Uterus (tissue), 4 donors: Measurements from ENCODE around the gene C14orf119. TPM values are rescaled to one million over a fixed set of nuclear protein-coding genes. Genes with fewer than 3 reads are reported as not detected.

Source experiments
- DNase-seq, 2 donors: peaks; one replicate each; pipeline ENCODE4 v3.0.0-alpha.2; 2019 to 2020
- H3K27ac ChIP-seq, 2 donors: fragments of 200-600 bp; sonication (generic); 1 replicate in 1 of 2; 2 replicates in 1 of 2; pipeline ENCODE4 v1.5.1; 2016 to 2018
- H3K27me3 ChIP-seq, 2 donors: fragments of 200-600 bp; sonication (generic); one replicate each; pipeline ENCODE4 v1.5.1; 2018 to 2019; ENCODE audit warnings: control low read depth in 1 of 2
- H3K36me3 ChIP-seq, 2 donors: fragments of 200-600 bp; sonication (generic); one replicate each; pipeline ENCODE4 v1.5.1; 2019; ENCODE audit warnings: control low read depth in 1 of 2
- H3K4me1 ChIP-seq, 2 donors: fragments of 200-600 bp; sonication (generic); one replicate each; pipeline ENCODE4 v1.5.1; 2018 to 2019; ENCODE audit warnings: control low read depth in 1 of 2
- H3K4me3 ChIP-seq, 2 donors: fragments of 200-600 bp; sonication (generic); 1 replicate in 1 of 2; 2 replicates in 1 of 2; pipeline ENCODE4 v1.5.1; 2018 to 2019; ENCODE audit warnings: mild to moderate bottlenecking in 1 of 2
- H3K9me3 ChIP-seq, 2 donors: fragments of 200-600 bp; sonication (generic); one replicate each; pipeline ENCODE4 v1.5.1; 2019; ENCODE audit warnings: control low read depth in 1 of 2
- POLR2A ChIP-seq, 2 donors: fragments of 450-650 bp; IDR thresholded peaks; one replicate each; pipeline ENCODE4 v1.6.1; 2016; ENCODE audit warnings: antibody characterized with exemption in 2 of 2, mild to moderate bottlenecking in 1 of 2, moderate library complexity in 1 of 2
- intact Hi-C: fragments of 100-400 bp; cut with DNase I; formaldehyde crosslinking; loops from one replicate; pipeline ENCODE4 v1.15.1; 2023; ENCODE audit warnings: low total_unique reads
- total RNA-seq, 4 donors: library from RNA; depleted of rRNA in 3 of 4; stranded (reverse); fragments of >200 nt in 3 of 4; gene quantifications; one replicate each; pipeline versions ENCODE4 v1.1.0 to v1.2.4, GENCODE V29; 2014 to 2023
- TF ChIP-seq, protein P1 (sequence below), 4 experiments: fragments of 200-600 bp in 2 of 4; fragments of 450-650 bp in 2 of 4; sonication (generic) in 2 of 4; IDR thresholded peaks; one replicate each; pipeline ENCODE4 v1.5.1; 2016 to 2019; ENCODE audit warnings: antibody characterized with exemption in 4 of 4, mild to moderate bottlenecking in 2 of 4, moderate library complexity in 1 of 4
- donor health status: DM: yes; HTN: yes; CAD: no.

C14orf119 gene
- total RNA-seq, 4 donors from 2014 or later, result 12.3 to 41.6 (median 26.7) TPM

DNA sequence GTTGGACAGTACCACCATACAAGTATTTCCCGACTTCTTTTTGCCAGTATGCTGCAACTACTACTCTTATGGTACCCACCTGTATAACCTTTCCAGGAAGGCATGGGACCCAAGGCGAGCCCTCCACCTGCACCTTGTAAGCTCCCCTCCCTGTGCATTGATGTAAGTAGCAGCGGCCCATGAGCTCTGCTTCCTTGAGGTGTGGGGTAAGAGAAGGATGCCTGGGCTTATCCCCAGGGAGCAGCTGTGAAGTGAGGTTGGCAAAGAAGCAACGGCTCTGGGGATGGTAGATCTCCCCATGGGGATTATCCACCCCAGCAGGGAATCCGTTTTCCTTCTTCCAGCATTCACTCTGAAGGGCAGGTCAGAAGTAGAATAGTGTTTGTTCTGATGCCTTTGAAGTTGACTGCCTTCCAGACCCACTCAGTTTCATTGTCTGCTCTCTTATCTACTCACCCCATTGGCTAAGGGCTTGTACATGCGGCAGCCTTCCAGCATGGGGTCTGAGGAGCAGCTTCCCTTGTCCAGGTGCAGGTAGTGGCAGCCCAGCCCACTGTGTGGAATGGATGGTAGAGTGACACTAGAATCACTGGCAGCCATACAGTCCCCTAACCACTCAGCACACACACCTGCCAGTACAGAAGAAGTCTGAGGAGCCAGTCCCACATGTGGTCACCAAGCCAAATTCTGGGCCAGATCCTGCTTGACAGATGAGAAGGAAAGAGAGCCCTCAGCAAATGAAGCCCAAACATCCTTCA is 6.1 kb downstream of the C14orf119 start:
- H3K27ac ChIP-seq, result no peak overlapping the region
- H3K36me3 ChIP-seq, result no peaks in the 10 kb centered on the region
- no peaks in the 10 kb centered on the region for H3K4me1 ChIP-seq
- intact Hi-C loops, result no loop called here
- TF ChIP-seq, protein P1, sequence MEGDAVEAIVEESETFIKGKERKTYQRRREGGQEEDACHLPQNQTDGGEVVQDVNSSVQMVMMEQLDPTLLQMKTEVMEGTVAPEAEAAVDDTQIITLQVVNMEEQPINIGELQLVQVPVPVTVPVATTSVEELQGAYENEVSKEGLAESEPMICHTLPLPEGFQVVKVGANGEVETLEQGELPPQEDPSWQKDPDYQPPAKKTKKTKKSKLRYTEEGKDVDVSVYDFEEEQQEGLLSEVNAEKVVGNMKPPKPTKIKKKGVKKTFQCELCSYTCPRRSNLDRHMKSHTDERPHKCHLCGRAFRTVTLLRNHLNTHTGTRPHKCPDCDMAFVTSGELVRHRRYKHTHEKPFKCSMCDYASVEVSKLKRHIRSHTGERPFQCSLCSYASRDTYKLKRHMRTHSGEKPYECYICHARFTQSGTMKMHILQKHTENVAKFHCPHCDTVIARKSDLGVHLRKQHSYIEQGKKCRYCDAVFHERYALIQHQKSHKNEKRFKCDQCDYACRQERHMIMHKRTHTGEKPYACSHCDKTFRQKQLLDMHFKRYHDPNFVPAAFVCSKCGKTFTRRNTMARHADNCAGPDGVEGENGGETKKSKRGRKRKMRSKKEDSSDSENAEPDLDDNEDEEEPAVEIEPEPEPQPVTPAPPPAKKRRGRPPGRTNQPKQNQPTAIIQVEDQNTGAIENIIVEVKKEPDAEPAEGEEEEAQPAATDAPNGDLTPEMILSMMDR (IDR thresholded peaks at IDR 0.05), result no peak
- no peak for TF ChIP-seq POLR2A (IDR thresholded peaks at IDR 0.05)
- no peaks in the 10 kb centered on the region for H3K9me3 ChIP-seq
- no peaks in the 10 kb centered on the region for H3K27me3 ChIP-seq
- no peak overlapping the region for H3K4me3 ChIP-seq
- DNase-seq, result no peak

GRCh38 chr14:23101986-23102625 is 6.8 kb downstream of the C14orf119 start:
- TF ChIP-seq, protein P1 (IDR thresholded peaks at IDR 0.05), result no peak
- no peak for TF ChIP-seq POLR2A (IDR thresholded peaks at IDR 0.05)
- Histone ChIP-seq H3K4me3 (no peak overlapping the region), H3K9me3 (no peaks in the 10 kb centered on the region), H3K27me3 (no peaks in the 10 kb centered on the region), H3K4me1 (no peaks in the 10 kb centered on the region), H3K36me3 (no peaks in the 10 kb centered on the region), H3K27ac (no peak overlapping the region)
- DNase-seq, result no peak
- intact Hi-C loops, result no loop called here

DNA sequence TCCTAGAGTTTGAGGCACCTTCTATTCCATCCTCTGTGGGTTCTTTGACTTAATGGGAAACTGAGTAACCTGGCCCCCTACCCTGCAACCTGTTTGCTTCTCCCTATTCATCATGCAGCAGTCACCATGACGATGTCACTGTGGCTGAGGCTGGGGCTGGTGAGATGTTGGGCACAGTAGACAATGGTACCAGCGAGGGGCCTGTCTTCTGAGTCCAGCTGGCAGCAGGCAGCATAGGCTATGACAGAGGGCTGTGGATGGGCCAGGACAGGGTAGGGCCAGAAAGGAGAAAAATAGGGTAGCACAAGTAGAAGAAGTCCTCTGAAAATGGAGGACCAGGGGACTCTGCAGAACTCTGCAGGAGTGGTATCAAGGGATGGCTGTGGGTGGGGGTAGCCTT is 7.5 kb downstream of the C14orf119 start:
- TF ChIP-seq, protein P1 (IDR thresholded peaks at IDR 0.05), result no peak
- TF ChIP-seq POLR2A (IDR thresholded peaks at IDR 0.05), result no peak
- no peak for DNase-seq
- no peaks in the 10 kb centered on the region for H3K36me3 ChIP-seq
- H3K9me3 ChIP-seq, result no peaks in the 10 kb centered on the region
- no peak overlapping the region for H3K4me3 ChIP-seq
- H3K27ac ChIP-seq, result no peak overlapping the region
- intact Hi-C loops, result no loop called here
- no peaks in the 10 kb centered on the region for H3K27me3 ChIP-seq
- H3K4me1 ChIP-seq, result no peaks in the 10 kb centered on the region

DNA sequence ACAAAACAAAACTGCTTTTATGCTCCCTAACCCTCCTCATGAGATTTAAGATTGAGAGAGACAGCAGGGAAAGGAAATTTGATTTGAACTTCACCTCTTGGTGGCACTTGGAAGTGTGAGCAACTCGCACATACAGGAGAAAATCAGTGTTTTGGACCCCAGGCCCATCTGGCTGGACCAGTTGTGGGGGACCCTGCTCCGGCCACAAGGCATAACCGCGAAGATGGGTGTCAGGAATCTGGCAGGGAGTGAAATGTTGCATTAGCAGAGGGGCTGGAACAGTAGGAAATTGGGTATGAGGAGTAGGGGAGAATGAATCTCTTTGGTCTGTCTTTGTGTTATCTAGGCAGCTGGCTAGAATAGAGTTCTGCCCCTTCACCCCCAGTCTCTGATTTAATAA is 8.3 kb downstream of the C14orf119 start:
- no peak for DNase-seq
- no peaks in the 10 kb centered on the region for H3K9me3 ChIP-seq
- no peak overlapping the region for H3K4me3 ChIP-seq
- no peaks in the 10 kb centered on the region for H3K4me1 ChIP-seq
- TF ChIP-seq POLR2A (IDR thresholded peaks at IDR 0.05), result no peak
- TF ChIP-seq, protein P1 (IDR thresholded peaks at IDR 0.05), result no peak
- H3K27me3 ChIP-seq, result no peaks in the 10 kb centered on the region
- intact Hi-C loops, result no loop called here
- no peak overlapping the region for H3K27ac ChIP-seq
- H3K36me3 ChIP-seq, result no peaks in the 10 kb centered on the region

- no peak for DNase-seq
- Histone ChIP-seq H3K9me3 (no peaks in the 10 kb centered on the region), H3K4me3 (no peak overlapping the region), H3K36me3 (no peaks in the 10 kb centered on the region), H3K27me3 (no peaks in the 10 kb centered on the region), H3K27ac (no peak overlapping the region), H3K4me1 (no peaks in the 10 kb centered on the region)
- TF ChIP-seq POLR2A (IDR thresholded peaks at IDR 0.05), result no peak
- TF ChIP-seq, protein P1 (IDR thresholded peaks at IDR 0.05), result no peak
- intact Hi-C loops, result no loop called here
These were observed 8.8 kb downstream of the C14orf119 start for GRCh38 chr14:23104070-23104590.
